Right cardiac atrium (tissue), 5 donors: ENCODE measurements around the gene TNP2. TPM values are rescaled to one million over a fixed set of nuclear protein-coding genes. Genes with fewer than 3 reads are reported as not detected.

Experiments
- ATAC-seq, 2 donors: fragments of 200-7000 bp; cut with Tn5 transposase; one replicate each; pipeline versions ENCODE4 v1.8.0 to v1.9.1; 2020; ENCODE audit warnings: moderate library complexity in 2 of 2, mild to moderate bottlenecking in 1 of 2
- DNase-seq, 3 donors: peaks; one replicate each; pipeline ENCODE4 v3.0.0-alpha.2; 2020
- H3K27ac ChIP-seq: one replicate; pipeline ENCODE4 v1.5.1; 2013; ENCODE audit warnings: mild to moderate bottlenecking, low read length, control low read depth, moderate library complexity
- H3K27me3 ChIP-seq: one replicate; pipeline ENCODE4 v1.6.1; 2013; ENCODE audit not compliant: control insufficient read depth, insufficient read depth
- H3K4me1 ChIP-seq: one replicate; pipeline ENCODE4 v1.6.1; 2013; ENCODE audit warnings: low read length; ENCODE audit not compliant: control insufficient read depth, insufficient read depth
- H3K4me3 ChIP-seq: one replicate; pipeline ENCODE4 v1.5.1; 2013; ENCODE audit warnings: low read length, control low read depth
- H3K9me3 ChIP-seq: one replicate; pipeline ENCODE4 v1.6.1; 2013; ENCODE audit warnings: low read length; ENCODE audit not compliant: control insufficient read depth
- WGBS: extraction: QIAGEN DNeasy Blood & Tissue Kit; methylation state at CpG from one replicate; pipeline ENCODE4 v1.1.7; 2013; 5-methylcytosine and 5-hydroxymethylcytosine counted together
- intact Hi-C, 4 donors: fragments of 100-400 bp; cut with DNase I; formaldehyde crosslinking; loops; one replicate each; pipeline versions ENCODE4 v1.11.0 to v1.14.0; 2022 to 2023
- polyA plus RNA-seq: library from polyadenylated mRNA; stranded (reverse); fragments of 200-250 nt; gene quantifications from one replicate; pipeline ENCODE4 v1.2.3, GENCODE V29; 2013
- total RNA-seq, 4 donors: library from RNA; stranded (reverse); fragmentation: NEBNext Ultra II Directional; extraction: Animal tissue kit (Norgen Biotek cat#: 25700); gene quantifications; one replicate each; pipeline ENCODE4 v1.2.1, GENCODE V29; 2021
- donor health status: healthy with polysubstance abuse.
- donor health status: DM: no; HTN: yes; CAD: no.
- donor health status: DM: no; HTN: no; CAD: no.
- donor health status: DM: no; HTN: yes; CAD: no; lungs with severe emphysema.
- donor health status: DM: yes; HTN: yes; CAD: no.

TNP2 gene
- total and polyA plus RNA-seq, 5 donors = not detected

- DNase-seq (no peak), ATAC-seq (no peak)
- no peaks in the 10 kb centered on the region for H3K9me3 ChIP-seq
- no peaks in the 10 kb centered on the region for H3K4me1 ChIP-seq
- no peak overlapping the region for H3K4me3 ChIP-seq
- no peak overlapping the region for H3K27ac ChIP-seq
- intact Hi-C loops = loop anchor here in 1 of 4 donors (10.0 kb wide), 1 partner anchor 81 kb away; no protein-coding TSS in a partner anchor
- H3K27me3 ChIP-seq = no peaks in the 10 kb centered on the region
- 61% methylated on average over 3 of the region's 3 CpGs for WGBS
Measured at GRCh38 chr16:11273721-11274324, 4.7 kb upstream of the TNP2 start.

DNA sequence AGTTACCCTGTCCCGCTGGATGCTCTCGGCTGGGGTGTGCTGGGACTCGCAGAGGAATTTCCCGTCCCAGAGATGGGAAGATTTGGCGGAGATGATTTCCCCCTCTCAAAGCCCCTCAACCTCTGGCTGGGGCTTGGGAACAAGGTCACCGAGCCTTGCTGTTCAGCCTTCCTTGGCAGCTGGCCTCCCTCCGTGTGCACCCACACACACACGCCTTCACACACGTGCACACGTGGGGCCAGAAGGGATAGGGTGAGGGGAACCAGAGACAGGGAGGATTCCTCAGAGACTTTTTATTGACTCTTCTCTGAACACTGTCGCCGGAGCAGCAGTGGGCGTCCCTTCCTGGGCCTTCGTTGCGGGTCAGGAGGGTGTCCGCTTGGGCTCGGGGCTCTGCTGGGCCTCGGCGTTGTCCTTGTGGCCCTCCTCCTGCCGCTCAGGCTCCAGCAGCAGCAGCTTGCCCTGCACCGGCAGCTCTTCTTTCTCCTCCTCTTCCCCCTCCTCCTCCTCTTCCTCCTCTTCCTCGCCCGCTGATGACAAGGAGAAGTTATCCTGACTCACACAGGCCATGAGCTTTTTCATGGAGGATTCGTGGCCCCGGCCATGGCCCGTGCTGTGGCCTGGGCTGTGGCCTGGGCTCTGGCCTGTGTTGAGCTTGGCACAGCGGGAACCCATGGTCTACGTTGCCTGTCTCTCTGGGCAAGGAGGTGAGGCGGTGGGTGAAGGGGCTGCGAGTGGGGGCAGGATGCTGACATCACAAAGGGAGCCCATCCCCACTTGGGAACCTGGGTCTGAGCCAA is 4.0 kb upstream of the TNP2 start, which contains the start of gene PRM3:
PRM3 (minus strand) TSS at position 709 of the 800 bp plus-strand sequence; CDS start at position 675, 34 bp downstream.
- 74% methylated on average over 30 of the region's 30 CpGs for WGBS
- Histone ChIP-seq H3K9me3 (no peaks in the 10 kb centered on the region), H3K4me1 (no peaks in the 10 kb centered on the region), H3K27me3 (no peaks in the 10 kb centered on the region), H3K27ac (no peak within 1 kb of the TSS), H3K4me3 (no peak within 1 kb of the TSS)
- ATAC-seq (no peak), DNase-seq (no peak)
- intact Hi-C loops = loop anchor here in 1 of 4 donors (10.0 kb wide), 1 partner anchor 82 kb away; no protein-coding TSS in a partner anchor

- intact Hi-C loops = loop anchor here in 1 of 4 donors (10.0 kb wide), 1 partner anchor 82 kb away; no protein-coding TSS in a partner anchor
- H3K4me3 ChIP-seq = no peak overlapping the region
- ATAC-seq (no peak), DNase-seq (no peak)
- H3K9me3 ChIP-seq = no peaks in the 10 kb centered on the region
- no peak overlapping the region for H3K27ac ChIP-seq
- WGBS = 88% methylated on average over 6 of the region's 6 CpGs
- no peaks in the 10 kb centered on the region for H3K27me3 ChIP-seq
- no peaks in the 10 kb centered on the region for H3K4me1 ChIP-seq
Measured at GRCh38 chr16:11272484-11272883, 3.4 kb upstream of the TNP2 start.

- ATAC-seq (no peak), DNase-seq (no peak)
- WGBS = 95% methylated on average over 10 of the region's 10 CpGs
- H3K27me3 ChIP-seq = no peaks in the 10 kb centered on the region
- H3K9me3 ChIP-seq = no peaks in the 10 kb centered on the region
- intact Hi-C loops = loop anchor here in 1 of 4 donors (10.0 kb wide), 1 partner anchor 83 kb away; no protein-coding TSS in a partner anchor
- no peak overlapping the region for H3K4me3 ChIP-seq
- H3K27ac ChIP-seq = no peak overlapping the region
- H3K4me1 ChIP-seq = no peaks in the 10 kb centered on the region
Measured at GRCh38 chr16:11271610-11272009, 2.5 kb upstream of the TNP2 start.

GRCh38 chr16:11270602-11271162 is 1.6 kb upstream of the TNP2 start:
- no peaks in the 10 kb centered on the region for H3K4me1 ChIP-seq
- WGBS = 93% methylated on average over 2 of the region's 2 CpGs
- H3K4me3 ChIP-seq = no peak overlapping the region
- intact Hi-C loops = loop anchor here in 1 of 4 donors (10.0 kb wide), 1 partner anchor 84 kb away; no protein-coding TSS in a partner anchor
- H3K9me3 ChIP-seq = no peaks in the 10 kb centered on the region
- no peaks in the 10 kb centered on the region for H3K27me3 ChIP-seq
- DNase-seq (no peak), ATAC-seq (no peak)
- H3K27ac ChIP-seq = no peak overlapping the region

- Histone ChIP-seq H3K4me3 (no peak overlapping the region), H3K9me3 (no peaks in the 10 kb centered on the region), H3K4me1 (no peaks in the 10 kb centered on the region), H3K27ac (peak overlapping the region; percentile 34), H3K27me3 (no peaks in the 10 kb centered on the region)
- ATAC-seq = no peak
- DNase-seq = no peak
- WGBS = 84% methylated on average over 7 of the region's 7 CpGs
- intact Hi-C loops = no loop called here
Measured at GRCh38 chr16:11265124-11265523, 4.0 kb downstream of the TNP2 start.

DNA sequence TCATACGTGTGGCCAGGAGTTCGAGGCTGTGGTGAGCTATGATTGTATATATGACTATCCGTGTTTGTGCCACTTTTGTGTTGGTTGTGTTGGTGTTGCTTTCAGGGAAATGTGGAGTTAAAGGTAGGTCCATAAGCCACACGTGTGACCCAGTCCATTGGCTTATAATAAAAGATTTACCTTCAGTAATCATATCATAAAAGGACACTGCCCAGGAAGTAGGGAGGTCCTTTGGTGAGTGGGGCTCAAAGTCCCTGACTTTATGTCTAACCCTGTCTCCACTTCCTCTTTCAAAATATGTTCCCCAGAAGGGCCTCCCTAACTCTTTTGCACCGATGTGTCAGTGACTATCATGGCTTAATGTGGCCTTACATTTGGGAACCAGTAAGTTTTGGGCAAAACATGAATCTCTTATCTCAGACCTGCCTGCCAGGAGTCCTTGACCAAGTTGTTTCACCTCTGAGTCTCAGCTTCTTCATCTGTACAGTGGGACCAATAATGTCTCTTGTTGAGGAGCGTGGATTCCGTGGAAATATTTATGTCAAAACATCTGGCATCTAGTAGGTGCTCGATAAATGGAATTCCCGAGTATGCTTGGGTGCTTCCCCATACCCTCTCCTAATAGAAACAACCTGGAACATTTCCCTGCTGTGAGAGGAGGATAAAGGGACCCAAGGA is 4.8 kb downstream of the TNP2 start:
- WGBS = 84% methylated on average over 9 of the region's 9 CpGs
- intact Hi-C loops = no loop called here
- no peak overlapping the region for H3K4me3 ChIP-seq
- H3K9me3 ChIP-seq = no peaks in the 10 kb centered on the region
- no peaks in the 10 kb centered on the region for H3K4me1 ChIP-seq
- ATAC-seq (no peak), DNase-seq (no peak)
- H3K27ac ChIP-seq = no peak overlapping the region
- no peaks in the 10 kb centered on the region for H3K27me3 ChIP-seq

DNA sequence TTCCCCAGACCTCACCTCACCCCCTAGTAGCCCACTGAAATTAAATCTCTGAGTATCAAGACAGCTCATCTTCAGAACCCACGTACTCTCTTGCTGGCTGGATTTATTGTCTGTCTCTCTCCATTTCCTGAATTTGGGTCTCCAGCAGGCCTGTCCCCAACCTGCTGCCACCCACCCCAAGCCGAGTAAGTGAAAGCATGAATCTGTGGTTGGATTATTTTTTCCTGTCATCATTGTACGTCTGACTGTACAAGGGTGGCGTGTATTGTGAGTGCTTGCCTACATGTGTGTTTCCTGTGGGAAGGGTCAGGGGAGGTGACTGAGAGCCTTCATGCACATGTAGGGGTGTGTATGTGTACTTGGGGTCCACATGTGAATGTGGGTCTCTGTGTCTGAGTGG is 5.4 kb downstream of the TNP2 start:
- no peaks in the 10 kb centered on the region for H3K9me3 ChIP-seq
- DNase-seq (no peak), ATAC-seq (no peak)
- H3K27ac ChIP-seq = no peak overlapping the region
- 62% methylated on average over 4 of the region's 4 CpGs for WGBS
- intact Hi-C loops = no loop called here
- H3K4me3 ChIP-seq = no peak overlapping the region
- no peaks in the 10 kb centered on the region for H3K27me3 ChIP-seq
- peaks cover 4% of the 10 kb centered on the region for H3K4me1 ChIP-seq

DNA sequence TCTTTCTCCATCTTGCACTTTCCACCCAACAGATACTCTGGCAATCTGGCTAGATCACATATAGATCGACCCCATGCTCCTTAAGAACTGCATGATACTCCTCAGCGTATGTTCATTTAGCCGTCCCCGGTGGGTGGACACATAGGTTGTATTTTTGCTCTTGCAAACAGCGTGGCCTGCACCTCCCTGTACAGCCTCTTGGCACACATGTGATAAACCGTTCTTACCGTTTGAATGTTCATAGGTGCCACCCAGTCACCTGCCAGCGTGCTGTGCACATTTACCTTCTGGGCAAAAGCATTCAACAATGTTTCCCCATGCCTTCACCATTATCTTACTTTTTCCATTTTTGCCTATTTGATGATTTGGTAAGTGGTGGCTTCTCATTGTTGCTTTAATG is 6.2 kb downstream of the TNP2 start:
- WGBS = 90% methylated on average over 8 of the region's 8 CpGs
- ATAC-seq = no peak
- Histone ChIP-seq H3K4me1 (peaks cover 4% of the 10 kb centered on the region), H3K27me3 (no peaks in the 10 kb centered on the region), H3K9me3 (no peaks in the 10 kb centered on the region), H3K27ac (no peak overlapping the region), H3K4me3 (no peak overlapping the region)
- no peak for DNase-seq
- intact Hi-C loops = no loop called here

DNA sequence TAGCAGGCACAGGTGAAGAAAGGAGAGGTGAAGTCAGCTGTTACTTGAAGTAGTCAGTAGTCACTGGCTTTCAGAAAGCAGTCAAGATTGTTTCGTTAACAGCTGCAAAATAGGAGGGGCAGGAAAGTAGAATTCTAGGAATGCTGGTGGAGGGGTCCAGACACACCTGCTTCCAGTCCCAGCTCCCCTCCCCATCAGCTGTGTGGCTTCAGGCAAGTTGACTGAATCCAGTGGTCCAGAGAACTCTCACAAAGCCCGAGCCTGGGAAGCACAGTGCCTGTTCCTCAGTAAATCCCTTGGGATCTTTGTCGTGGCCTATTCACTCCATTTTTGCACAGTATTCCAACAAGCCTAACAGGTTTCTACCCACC is 8.5 kb downstream of the TNP2 start:
- Histone ChIP-seq H3K27ac (no peak overlapping the region), H3K4me1 (peaks cover 4% of the 10 kb centered on the region), H3K9me3 (no peaks in the 10 kb centered on the region), H3K27me3 (no peaks in the 10 kb centered on the region), H3K4me3 (no peak overlapping the region)
- intact Hi-C loops = no loop called here
- 67% methylated on average over 3 of the region's 3 CpGs for WGBS
- ATAC-seq (no peak), DNase-seq (no peak)
